Psoas muscle (tissue), 8 donors: ENCODE measurements around the gene MCAT. TPM values are rescaled to one million over a fixed set of nuclear protein-coding genes. Genes with fewer than 3 reads are reported as not detected.

Source experiments
- ATAC-seq, 4 donors: fragments of 200-7000 bp; cut with Tn5 transposase; one replicate each; pipeline ENCODE4 v1.9.1; 2020; ENCODE audit warnings: moderate library complexity in 3 of 4, mild to moderate bottlenecking in 2 of 4
- DNase-seq, 2 donors: peaks; one replicate each; pipeline ENCODE4 v3.0.0-alpha.2; 2020
- H3K27ac ChIP-seq: fragments of 200-600 bp; one replicate; pipeline ENCODE4 v1.8.0; 2022
- H3K27me3 ChIP-seq, 3 donors: fragments of 200-600 bp in 1 of 3; one replicate each; pipeline versions ENCODE4 v1.6.1 to v1.8.0; 2013 to 2022; ENCODE audit warnings: low read length in 2 of 3, mild to moderate bottlenecking in 2 of 3, moderate library complexity in 1 of 3; ENCODE audit not compliant: insufficient read depth in 3 of 3
- H3K36me3 ChIP-seq, 2 donors: fragments of 200-600 bp in 1 of 2; one replicate each; pipeline versions ENCODE4 v1.6.1 to v1.8.0; 2013 to 2022; ENCODE audit warnings: low read depth in 1 of 2, mild to moderate bottlenecking in 1 of 2, moderate library complexity in 1 of 2; ENCODE audit not compliant: insufficient read depth in 1 of 2
- H3K4me1 ChIP-seq: fragments of 200-600 bp; one replicate; pipeline ENCODE4 v1.8.0; 2022
- H3K4me3 ChIP-seq: fragments of 200-600 bp; one replicate; pipeline ENCODE4 v1.8.0; 2022; ENCODE audit warnings: mild to moderate bottlenecking
- H3K9me3 ChIP-seq: fragments of 200-600 bp; one replicate; pipeline ENCODE4 v1.8.0; 2022
- CTCF ChIP-seq: fragments of 200-600 bp; IDR thresholded peaks from one replicate; pipeline ENCODE4 v1.8.0; 2022; ENCODE audit warnings: antibody characterized with exemption
- WGBS, 3 donors: extraction: QIAGEN DNeasy Blood & Tissue Kit; methylation state at CpG; one replicate each; pipeline versions ENCODE4 v1.1.6 to v1.1.7; 2013; 5-methylcytosine and 5-hydroxymethylcytosine counted together
- intact Hi-C, 2 donors: fragments of 100-400 bp; cut with DNase I; formaldehyde crosslinking; loops; one replicate each; pipeline versions ENCODE4 v1.11.0 to v1.14.2; 2022
- polyA plus RNA-seq, 3 donors: library from polyadenylated mRNA; stranded (reverse); fragments of 200-250 nt; gene quantifications; one replicate each; pipeline ENCODE4 v1.2.3, GENCODE V29; 2013
- total RNA-seq, 4 donors: library from RNA; stranded (reverse); fragmentation: NEBNext Ultra II Directional in 2 of 4; extraction: Animal tissue kit (Norgen Biotek cat#: 25700) in 2 of 4; gene quantifications; one replicate each; pipeline versions ENCODE4 v1.2.1 to v1.2.4, GENCODE V29; 2021 to 2023
- donor health status: healthy with polysubstance abuse.
- donor health status: DM: no; HTN: no; CAD: no; lungs with moderate emphysema.
- donor health status: Bipolar disorder and iron deficiency.
- donor health status: healthy.
- donor health status: DM: yes; HTN: yes; CAD: no.
- donor health status: DM: no; HTN: no; CAD: no.
- donor health status: DM: no; HTN: no; CAD: no.
- donor health status: DM: yes; HTN: yes; CAD: no.

The MCAT gene
- total and polyA plus RNA-seq, 7 donors: 14.8 to 33.4 (median 21.7) TPM

GRCh38 chr22:43101306-43101705 lies 41.9 kb downstream of the MCAT start:
- Histone ChIP-seq H3K4me1 (no peaks in the 10 kb centered on the region), H3K36me3 (no peaks in the 10 kb centered on the region), H3K4me3 (no peak overlapping the region), H3K9me3 (peaks cover 6% of the 10 kb centered on the region), H3K27ac (no peak overlapping the region), H3K27me3 (no peaks in the 10 kb centered on the region)
- WGBS, 3 donors: 61 to 65% (median 62%) methylated on average over 7 of the region's 7 CpGs
- ATAC-seq (no peak), DNase-seq (peak in 1 of 2 donors; percentile 37)
- TF ChIP-seq CTCF: no peak
- intact Hi-C loops: no loop called here

- Histone ChIP-seq H3K36me3 (no peaks in the 10 kb centered on the region), H3K4me3 (no peak overlapping the region), H3K4me1 (no peaks in the 10 kb centered on the region), H3K27ac (no peak overlapping the region), H3K27me3 (no peaks in the 10 kb centered on the region), H3K9me3 (peaks cover 6% of the 10 kb centered on the region)
- no peak for TF ChIP-seq CTCF
- ATAC-seq (no peak), DNase-seq (no peak)
- WGBS, 3 donors: 64 to 74% (median 70%) methylated on average over 5 of the region's 5 CpGs
- intact Hi-C loops: no loop called here
These were observed 43.0 kb downstream of the MCAT start for GRCh38 chr22:43100225-43100624.

GRCh38 chr22:43099095-43099494 lies 44.1 kb downstream of the MCAT start:
- Histone ChIP-seq H3K27me3 (no peaks in the 10 kb centered on the region), H3K4me1 (no peaks in the 10 kb centered on the region), H3K4me3 (no peak overlapping the region), H3K27ac (no peak overlapping the region), H3K9me3 (peaks cover 6% of the 10 kb centered on the region), H3K36me3 (no peaks in the 10 kb centered on the region)
- intact Hi-C loops: loop anchor here in 1 of 2 donors (10.0 kb wide), 1 partner anchor 314 kb away; no protein-coding TSS in a partner anchor
- no peak for TF ChIP-seq CTCF
- ATAC-seq (no peak), DNase-seq (no peak)
- WGBS, 3 donors: 55 to 72% (median 57%) methylated on average over 4 of the region's 4 CpGs

GRCh38 chr22:43098356-43098755 lies 44.8 kb downstream of the MCAT start:
- no peak overlapping the region for H3K4me3 ChIP-seq
- H3K36me3 ChIP-seq: no peaks in the 10 kb centered on the region
- no peaks in the 10 kb centered on the region for H3K27me3 ChIP-seq
- 32 to 35% (median 33%) methylated on average over 4 of the region's 4 CpGs for WGBS, 3 donors
- DNase-seq: no peak
- H3K4me1 ChIP-seq: no peaks in the 10 kb centered on the region
- ATAC-seq: no peak
- intact Hi-C loops: loop anchor here in 1 of 2 donors (10.0 kb wide), 1 partner anchor 314 kb away; no protein-coding TSS in a partner anchor
- no peak for TF ChIP-seq CTCF
- no peak overlapping the region for H3K27ac ChIP-seq
- H3K9me3 ChIP-seq: peaks cover 6% of the 10 kb centered on the region

GRCh38 chr22:43096420-43096819 lies 46.8 kb downstream of the MCAT start:
- H3K4me3 ChIP-seq: no peak overlapping the region
- no peak for DNase-seq
- 78 to 91% (median 87%) methylated on average over 8 of the region's 8 CpGs for WGBS, 3 donors
- H3K27ac ChIP-seq: no peak overlapping the region
- no peak for TF ChIP-seq CTCF
- no peaks in the 10 kb centered on the region for H3K36me3 ChIP-seq
- intact Hi-C loops: loop anchor here in 1 of 2 donors (10.0 kb wide), 1 partner anchor 312 kb away; no protein-coding TSS in a partner anchor
- H3K9me3 ChIP-seq: peaks cover 6% of the 10 kb centered on the region
- no peaks in the 10 kb centered on the region for H3K4me1 ChIP-seq
- ATAC-seq: no peak
- no peaks in the 10 kb centered on the region for H3K27me3 ChIP-seq
